ENCODE data around the gene GPATCH11.

GRCh38 chr2:37125416-37125815 lies 41.1 kb downstream of the GPATCH11 start:
- no peak for TF ChIP-seq CTCF (conservative IDR thresholded peaks at IDR 0.05 in 1 of 2, IDR thresholded peaks at IDR 0.05 in 1 of 2; ENCODE audit: extremely low read depth in 1 of 2, insufficient read depth in 1 of 2, low read depth in 1 of 2, low read length in 2 of 2)
- no peak for TF ChIP-seq EZH2 (IDR thresholded peaks at IDR 0.05; ENCODE audit: borderline replicate concordance, low read length)

All from mammary epithelial cell (primary cell).